Adrenal gland (tissue), 12 donors: Measurements from ENCODE around the gene STMN3. TPM values are rescaled to one million over a fixed set of nuclear protein-coding genes. Genes with fewer than 3 reads are reported as not detected.

Source experiments
- DNase-seq, 7 donors: peaks; one replicate each; pipeline ENCODE4 v3.0.0-alpha.2; 2019 to 2020
- H3K27ac ChIP-seq, 5 donors: fragments of 200-600 bp; sonication (generic) in 4 of 5; 1 replicate in 3 of 5; 2 replicates in 2 of 5; pipeline versions ENCODE4 v1.5.1 to v1.8.0; 2016 to 2020; ENCODE audit warnings: mild to moderate bottlenecking in 1 of 5
- H3K27me3 ChIP-seq: fragments of 200-600 bp; 2 replicates; pipeline ENCODE4 v1.8.0; 2021
- H3K36me3 ChIP-seq, 2 donors: fragments of 200-600 bp; replicated peaks in 1 of 2; 1 replicate in 1 of 2; 2 replicates in 1 of 2; pipeline versions ENCODE4 v1.5.1 to v1.8.0; 2018 to 2022
- H3K4me1 ChIP-seq, 2 donors: fragments of 200-600 bp; replicated peaks in 1 of 2; 1 replicate in 1 of 2; 2 replicates in 1 of 2; pipeline versions ENCODE4 v1.5.1 to v1.8.0; 2018 to 2021
- H3K4me3 ChIP-seq, 4 donors: fragments of 200-600 bp; sonication (generic) in 3 of 4; one replicate each; pipeline ENCODE4 v1.5.1; 2016 to 2018
- H3K9me3 ChIP-seq, 3 donors: fragments of 200-600 bp; sonication (generic) in 1 of 3; replicated peaks in 1 of 3; 1 replicate in 2 of 3; 2 replicates in 1 of 3; pipeline versions ENCODE4 v1.5.1 to v1.8.0; 2016 to 2021
- CTCF ChIP-seq, 6 experiments: fragments of 450-650 bp in 4 of 6; fragments of 200-600 bp in 2 of 6; sonication (generic) in 1 of 6; IDR thresholded peaks; 1 replicate in 5 of 6; 2 replicates in 1 of 6; pipeline versions ENCODE4 v1.5.1 to v1.8.0; 2016 to 2021; ENCODE audit warnings: antibody characterized with exemption in 6 of 6, mild to moderate bottlenecking in 2 of 6, moderate library complexity in 1 of 6
- POLR2A ChIP-seq, 2 donors: fragments of 450-650 bp; IDR thresholded peaks; one replicate each; pipeline ENCODE4 v1.6.1; 2017; ENCODE audit warnings: antibody characterized with exemption in 2 of 2, mild to moderate bottlenecking in 2 of 2, moderate library complexity in 1 of 2
- WGBS, 4 donors: extraction: QIAGEN DNeasy Blood & Tissue Kit in 2 of 4; methylation state at CpG; one replicate each; pipeline versions ENCODE4 v1.1.5 to v1.1.7; 2013 to 2017; 5-methylcytosine and 5-hydroxymethylcytosine counted together
- intact Hi-C, 2 donors: fragments of 100-400 bp; cut with DNase I; formaldehyde crosslinking; loops; one replicate each; pipeline versions ENCODE4 v1.14.1 to v1.15.0; 2022 to 2023
- polyA plus RNA-seq, 3 donors: library from polyadenylated mRNA; stranded (reverse); fragments of 200-250 nt in 2 of 3; fragments of 350-450 nt in 1 of 3; fragmentation: Illumina TruSeq in 1 of 3; extraction: RNeasy Lipid Tissue Mini Kit (QIAGEN cat#74804) in 1 of 3; gene quantifications; one replicate each; pipeline ENCODE4 v1.2.3, GENCODE V29; 2013 to 2014
- total RNA-seq, 9 donors: library from RNA; depleted of rRNA in 4 of 9; stranded (reverse); fragments of >200 nt in 4 of 9; fragments of 120-200 nt in 1 of 9; fragmentation: NEBNext Ultra II Directional in 1 of 9; extraction: Animal tissue kit (Norgen Biotek cat#: 25700) in 1 of 9; gene quantifications; one replicate each; pipeline versions ENCODE4 v1.1.0 to v1.2.4, GENCODE V29; 2013 to 2023
- donor health status: healthy with polysubstance abuse.
- donor health status: Bipolar disorder and iron deficiency.
- donor health status: DM: yes; HTN: yes; CAD: no.
- donor health status: DM: no; HTN: no; CAD: no.
- donor health status: DM: no; HTN: no; CAD: no.
- donor health status: DM: yes; HTN: yes; CAD: no.

STMN3 gene
- total and polyA plus RNA-seq, 12 donors = 29.2 to 109 (median 54.5) TPM

DNA sequence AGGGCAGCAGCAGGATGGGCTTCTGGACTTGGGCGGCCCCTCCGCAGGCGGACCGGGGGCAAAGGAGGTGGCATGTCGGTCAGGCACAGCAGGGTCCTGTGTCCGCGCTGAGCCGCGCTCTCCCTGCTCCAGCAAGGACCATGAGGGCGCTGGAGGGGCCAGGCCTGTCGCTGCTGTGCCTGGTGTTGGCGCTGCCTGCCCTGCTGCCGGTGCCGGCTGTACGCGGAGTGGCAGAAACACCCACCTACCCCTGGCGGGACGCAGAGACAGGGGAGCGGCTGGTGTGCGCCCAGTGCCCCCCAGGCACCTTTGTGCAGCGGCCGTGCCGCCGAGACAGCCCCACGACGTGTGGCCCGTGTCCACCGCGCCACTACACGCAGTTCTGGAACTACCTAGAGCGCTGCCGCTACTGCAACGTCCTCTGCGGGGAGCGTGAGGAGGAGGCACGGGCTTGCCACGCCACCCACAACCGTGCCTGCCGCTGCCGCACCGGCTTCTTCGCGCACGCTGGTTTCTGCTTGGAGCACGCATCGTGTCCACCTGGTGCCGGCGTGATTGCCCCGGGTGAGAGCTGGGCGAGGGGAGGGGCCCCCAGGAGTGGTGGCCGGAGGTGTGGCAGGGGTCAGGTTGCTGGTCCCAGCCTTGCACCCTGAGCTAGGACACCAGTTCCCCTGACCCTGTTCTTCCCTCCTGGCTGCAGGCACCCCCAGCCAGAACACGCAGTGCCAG, 43.6 kb upstream of the STMN3 start, which contains the start of gene TNFRSF6B:
Gene TNFRSF6B, plus strand, starts transcription at position 25 of the 729 bp plus-strand sequence. Its CDS starts 116 bp downstream, at position 141.
- Histone ChIP-seq H3K27me3 (no peaks in the 10 kb centered on the region), H3K27ac (peak within 1 kb of the TSS in 1 of 5 donors; percentile 35), H3K36me3 (peaks cover 0 to 8% of the 10 kb centered on the region in 2 donors), H3K4me3 (peak within 1 kb of the TSS in 1 of 4 donors; percentile 38), H3K4me1 (peaks cover 27 to 38% of the 10 kb centered on the region in 2 donors), H3K9me3 (no peaks in the 10 kb centered on the region)
- 6 to 26% (median 15%) methylated on average over 10 to 52 of the region's 52 CpGs for WGBS, 4 donors
- intact Hi-C loops = no loop called here
- no peak for TF ChIP-seq POLR2A (IDR thresholded peaks at IDR 0.05)
- TF ChIP-seq CTCF (IDR thresholded peaks at IDR 0.05) = no peak
- DNase-seq = peak in 6 of 7 donors; percentile 28 to 51 (median 42)

- peak overlapping the region in 1 of 5 donors; percentile 35 for H3K27ac ChIP-seq
- peak in 4 of 7 donors; percentile 26 to 38 (median 35) for DNase-seq
Observed at GRCh38 chr20:63696306-63696627, 43.0 kb upstream of the STMN3 start.

DNA sequence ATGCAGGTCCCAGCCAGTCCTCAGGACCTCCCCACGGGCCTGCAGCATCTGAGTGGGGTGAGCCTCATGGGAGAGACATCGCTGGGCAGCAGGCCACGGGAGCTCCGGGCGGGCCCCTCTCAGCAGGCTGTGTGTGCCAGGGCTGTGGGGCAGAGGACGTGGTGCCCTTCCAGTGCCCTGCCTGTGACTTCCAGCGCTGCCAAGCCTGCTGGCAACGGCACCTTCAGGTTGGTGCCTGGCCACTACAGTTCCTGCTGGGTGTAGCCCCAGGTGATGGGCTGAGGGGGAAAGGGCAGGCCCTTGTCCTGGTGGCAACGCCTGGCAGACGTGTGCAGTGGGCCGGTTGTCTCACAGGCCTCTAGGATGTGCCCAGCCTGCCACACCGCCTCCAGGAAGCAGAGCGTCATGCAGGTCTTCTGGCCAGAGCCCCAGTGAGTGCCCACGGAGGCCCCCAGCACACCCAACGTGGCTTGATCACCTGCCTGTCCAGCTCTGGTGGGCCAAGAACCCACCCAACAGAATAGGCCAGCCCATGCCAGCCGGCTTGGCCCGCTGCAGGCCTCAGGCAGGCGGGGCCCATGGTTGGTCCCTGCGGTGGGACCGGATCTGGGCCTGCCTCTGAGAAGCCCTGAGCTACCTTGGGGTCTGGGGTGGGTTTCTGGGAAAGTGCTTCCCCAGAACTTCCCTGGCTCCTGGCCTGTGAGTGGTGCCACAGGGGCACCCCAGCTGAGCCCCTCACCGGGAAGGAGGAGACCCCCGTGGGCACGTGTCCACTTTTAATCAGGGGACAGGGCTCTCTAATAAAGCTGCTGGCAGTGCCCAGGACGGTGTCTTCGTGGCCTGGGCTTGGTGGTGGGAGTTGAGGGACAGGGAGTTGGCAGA, 42.4 kb upstream of the STMN3 start:
- H3K4me3 ChIP-seq = no peak overlapping the region
- H3K27ac ChIP-seq = peak overlapping the region in 1 of 5 donors; percentile 35
- peaks cover 27 to 38% of the 10 kb centered on the region in 2 donors for H3K4me1 ChIP-seq
- H3K9me3 ChIP-seq = no peaks in the 10 kb centered on the region
- peak in 4 of 7 donors; percentile 14 to 29 (median 19) for DNase-seq
- TF ChIP-seq POLR2A (IDR thresholded peaks at IDR 0.05) (no peak), CTCF (IDR thresholded peaks at IDR 0.05) (no peak)
- H3K27me3 ChIP-seq = no peaks in the 10 kb centered on the region
- H3K36me3 ChIP-seq = peaks cover 0 to 8% of the 10 kb centered on the region in 2 donors
- 83 to 86% (median 84%) methylated on average over 7 to 25 of the region's 25 CpGs for WGBS, 4 donors
- intact Hi-C loops = no loop called here

More at GRCh38 chr20:63696306-63696627, 43.0 kb upstream of the STMN3 start:
- WGBS, 4 donors = 15 to 28% methylated on average over 6 of the region's 6 CpGs; no CpG with 5 or more reads in 2 of the 4 donors
- no peaks in the 10 kb centered on the region for H3K9me3 ChIP-seq
- no peaks in the 10 kb centered on the region for H3K27me3 ChIP-seq
- H3K36me3 ChIP-seq = peaks cover 0 to 8% of the 10 kb centered on the region in 2 donors
- intact Hi-C loops = no loop called here
- H3K4me1 ChIP-seq = peaks cover 27 to 38% of the 10 kb centered on the region in 2 donors
- TF ChIP-seq POLR2A (IDR thresholded peaks at IDR 0.05) (no peak), CTCF (IDR thresholded peaks at IDR 0.05) (no peak)
- no peak overlapping the region for H3K4me3 ChIP-seq
